Measurements from ENCODE around the gene SLC6A18.
"Not testable (repeated sequence)": the region's sequence is repeated elsewhere in the genome, so short reads cannot be mapped to it uniquely, and the experiment has no call there.

SLC6A18 gene

DNA sequence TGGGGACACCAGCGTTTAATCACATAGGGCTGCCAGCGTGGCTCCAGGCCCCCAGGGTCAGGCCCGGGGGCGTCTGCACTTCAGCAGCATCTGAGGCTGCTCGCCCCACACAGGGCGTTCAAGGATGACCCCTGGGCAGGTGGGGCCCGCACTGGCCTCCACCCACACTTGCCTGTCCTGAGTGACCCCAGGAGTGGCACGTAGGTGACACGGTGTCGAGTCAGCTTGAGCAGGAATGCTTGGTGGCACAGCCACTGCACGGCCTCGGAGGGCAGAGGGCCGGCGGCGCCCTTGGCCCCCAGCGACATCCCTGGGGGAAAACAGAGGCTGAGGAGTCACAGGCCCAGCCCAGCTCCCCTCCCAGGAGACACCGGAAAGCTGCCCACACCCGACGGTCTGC, 29.0 kb downstream of the SLC6A18 start:
- no peak for DNase-seq

DNA sequence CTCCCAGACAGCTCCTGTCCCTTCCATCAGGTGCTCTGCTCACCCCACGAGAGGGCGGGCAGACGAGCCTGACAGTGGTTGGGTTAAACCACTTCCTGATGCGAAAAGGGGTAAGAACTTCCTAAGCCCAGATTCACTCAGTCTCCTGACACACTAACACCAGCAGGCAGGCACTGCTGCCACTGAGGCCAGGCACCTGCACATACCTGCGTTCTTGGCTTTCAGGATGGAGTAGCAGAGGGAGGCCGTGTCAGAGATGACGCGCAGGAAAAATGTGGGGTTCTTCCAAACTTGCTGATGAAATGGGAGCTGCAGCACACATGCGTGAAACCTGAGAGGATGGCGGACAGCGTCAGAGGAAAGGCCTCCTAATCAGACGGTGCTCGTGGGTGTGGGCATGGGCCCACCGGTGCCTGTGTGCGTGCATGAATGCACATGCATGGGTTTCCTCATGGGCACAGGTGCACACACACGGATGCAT, 29.9 kb downstream of the SLC6A18 start:
- no peak for DNase-seq

DNA sequence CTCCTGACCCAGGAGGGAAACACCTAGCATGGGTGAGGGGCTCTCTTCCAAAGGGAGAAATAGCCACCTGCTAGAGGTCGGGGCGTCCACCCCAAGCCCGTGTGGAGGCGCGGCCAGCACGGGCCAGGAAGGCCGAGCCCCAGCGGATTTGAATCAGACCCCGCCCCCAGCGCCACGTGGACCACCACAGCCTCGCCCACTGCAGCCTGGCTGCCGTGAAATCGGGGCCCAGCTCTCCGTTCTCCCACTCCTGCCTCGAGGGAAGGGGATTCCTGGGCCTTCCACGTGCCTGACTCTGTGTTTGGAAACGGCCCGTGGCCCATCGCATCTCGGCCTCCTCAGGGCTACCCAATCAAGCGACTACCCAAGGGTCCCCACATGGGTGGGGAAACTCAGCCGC, 31.6 kb downstream of the SLC6A18 start:
- no peak for DNase-seq

DNA sequence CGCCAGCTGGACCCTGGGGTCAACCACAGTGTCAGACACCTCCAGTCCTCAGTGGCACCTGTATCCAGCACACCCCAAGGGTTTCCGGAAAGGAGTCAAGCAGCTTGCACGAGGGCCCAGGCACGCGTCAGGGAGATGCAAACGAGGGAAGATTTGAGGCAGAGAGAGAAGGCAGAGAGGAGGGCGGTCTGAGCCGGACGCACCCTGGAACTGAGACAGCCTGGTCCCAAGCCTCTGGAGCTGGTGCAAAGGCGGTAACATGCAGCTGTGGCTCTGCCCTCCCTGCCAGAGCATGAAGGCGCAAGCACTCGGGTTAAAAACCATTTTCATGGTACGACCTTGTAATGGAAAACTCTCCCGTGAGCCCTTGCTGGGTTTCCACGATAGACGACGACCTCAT, 32.2 kb downstream of the SLC6A18 start:
- no peak for DNase-seq

DNA sequence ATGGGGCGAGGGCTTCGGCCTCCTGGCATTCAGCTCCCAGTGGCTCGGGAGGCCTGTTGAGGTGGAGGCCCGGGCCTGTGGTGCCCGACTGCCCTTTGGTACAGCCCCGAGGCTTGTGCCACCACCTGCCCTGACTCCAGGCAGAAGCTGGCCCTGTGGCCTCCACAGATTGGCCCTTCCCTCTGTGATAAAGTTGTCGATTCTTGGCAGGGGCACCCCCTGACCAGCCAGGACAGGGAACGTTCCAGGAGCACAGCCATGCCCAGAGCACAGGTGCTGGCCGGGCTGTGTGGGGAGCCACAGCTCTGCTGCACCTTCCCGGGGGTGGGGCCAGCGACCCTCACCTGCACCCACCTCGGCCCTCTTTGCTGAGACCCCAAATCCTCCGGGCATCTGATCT, 32.7 kb downstream of the SLC6A18 start:
- DNase-seq: no peak

DNA sequence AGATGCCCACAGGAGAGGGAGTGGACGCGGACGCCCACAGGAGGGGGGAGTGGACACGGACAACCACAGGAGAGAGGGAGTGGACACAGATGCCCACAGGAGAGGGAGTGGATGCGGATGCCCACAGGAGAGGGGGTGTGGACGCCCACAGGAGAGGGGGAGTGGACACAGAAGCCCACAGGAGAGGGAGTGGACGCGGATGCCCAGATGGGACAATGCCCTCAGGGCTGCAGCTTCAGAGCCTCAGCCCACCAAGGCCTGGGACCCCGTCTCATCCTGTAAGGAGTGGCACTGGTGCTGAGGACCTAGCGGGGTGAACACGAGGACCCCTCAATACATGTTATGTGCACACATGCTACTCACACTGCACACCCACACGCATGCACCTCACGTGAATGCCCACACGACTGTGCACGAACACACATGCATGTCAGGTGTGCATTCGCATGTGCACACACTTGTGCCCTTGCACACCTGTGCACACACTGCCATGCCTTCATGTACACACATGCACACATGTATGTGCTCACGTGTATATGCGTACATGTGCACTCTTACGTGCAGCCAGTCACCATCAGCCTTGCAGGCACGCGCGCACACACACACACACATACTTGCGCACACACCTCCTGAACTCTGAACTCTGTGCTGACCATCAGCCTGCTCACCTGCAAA, 34.8 kb downstream of the SLC6A18 start:
- no peak for DNase-seq

DNA sequence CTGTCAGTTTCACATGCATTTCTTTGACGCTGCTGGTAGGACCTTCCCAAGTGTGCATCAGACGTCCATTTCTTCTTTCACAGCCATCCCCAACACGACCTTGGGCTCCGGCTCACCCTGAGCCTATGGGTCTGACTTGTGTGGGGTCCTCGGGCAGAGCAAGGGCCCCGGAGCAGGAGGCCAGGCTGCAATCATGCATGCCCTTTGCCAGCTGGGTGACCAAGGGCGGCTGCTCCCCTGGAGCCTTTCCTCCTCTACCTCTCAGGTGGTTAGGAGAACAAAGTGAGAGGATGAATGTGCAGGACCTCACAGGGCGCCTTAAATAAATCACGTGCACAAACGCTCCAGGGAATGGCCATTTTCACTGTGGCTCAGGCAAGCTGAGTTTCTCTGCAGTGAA, 36.5 kb downstream of the SLC6A18 start:
- DNase-seq: no peak

DNA sequence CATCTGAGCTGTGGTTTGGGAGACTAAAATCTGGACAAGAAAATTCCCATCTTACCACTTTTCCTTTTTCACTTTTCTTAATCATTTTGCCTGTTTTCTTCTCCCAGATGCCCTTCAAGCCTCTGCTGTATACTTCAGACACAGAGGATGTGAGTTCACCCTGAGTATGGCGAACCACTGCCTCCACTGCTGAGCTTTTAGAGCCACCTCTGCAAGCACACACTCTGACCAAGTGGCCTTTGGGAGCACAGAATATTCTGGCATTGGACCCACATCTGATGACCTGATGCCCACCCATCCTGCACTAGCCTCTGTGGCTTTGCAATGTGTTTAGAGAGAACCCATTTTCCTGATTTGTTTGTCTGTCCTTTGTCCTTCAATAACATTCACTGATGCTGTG, 37.2 kb downstream of the SLC6A18 start:
- DNase-seq: no peak

DNA sequence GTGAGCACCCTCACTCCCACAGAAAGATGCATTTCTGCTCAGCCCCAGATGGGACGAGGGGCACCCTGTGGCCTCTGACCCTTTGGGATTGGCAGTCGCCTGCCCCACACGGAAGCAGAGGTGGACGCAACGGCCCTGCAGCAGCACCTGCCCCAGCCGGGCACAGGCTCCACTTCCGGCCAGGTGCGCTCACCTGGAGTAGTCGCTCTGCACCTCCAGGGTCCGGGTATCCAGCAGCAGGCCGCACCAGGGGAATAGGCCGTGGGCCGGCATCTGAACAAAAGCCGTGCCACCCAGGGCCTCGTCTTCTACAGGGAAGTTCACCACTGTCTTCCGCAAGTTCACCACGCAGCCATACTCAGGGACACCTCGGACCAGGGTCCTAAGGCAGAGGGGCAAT, 39.0 kb downstream of the SLC6A18 start:
- no peak for DNase-seq

DNA sequence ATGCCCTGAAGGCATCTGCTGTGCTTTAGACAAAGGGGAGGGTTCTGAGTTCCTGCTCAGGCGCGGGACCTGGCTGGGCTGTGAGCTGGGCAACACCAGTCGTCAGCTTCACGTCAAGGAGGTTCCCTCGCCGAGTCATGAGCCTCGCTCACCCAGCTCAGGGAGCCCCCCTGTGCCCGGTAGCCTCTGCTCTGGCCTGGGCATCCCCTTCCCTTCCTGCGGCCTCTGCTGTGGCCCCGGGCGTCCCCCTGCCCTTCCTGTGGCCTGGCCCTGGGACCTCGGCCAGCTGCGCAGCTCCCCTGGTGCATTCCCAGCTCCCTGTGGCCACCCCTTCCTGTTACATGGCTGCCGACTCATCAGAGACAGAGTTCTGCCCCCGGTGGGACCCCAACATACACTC, 39.8 kb downstream of the SLC6A18 start:
- DNase-seq: no peak

DNA sequence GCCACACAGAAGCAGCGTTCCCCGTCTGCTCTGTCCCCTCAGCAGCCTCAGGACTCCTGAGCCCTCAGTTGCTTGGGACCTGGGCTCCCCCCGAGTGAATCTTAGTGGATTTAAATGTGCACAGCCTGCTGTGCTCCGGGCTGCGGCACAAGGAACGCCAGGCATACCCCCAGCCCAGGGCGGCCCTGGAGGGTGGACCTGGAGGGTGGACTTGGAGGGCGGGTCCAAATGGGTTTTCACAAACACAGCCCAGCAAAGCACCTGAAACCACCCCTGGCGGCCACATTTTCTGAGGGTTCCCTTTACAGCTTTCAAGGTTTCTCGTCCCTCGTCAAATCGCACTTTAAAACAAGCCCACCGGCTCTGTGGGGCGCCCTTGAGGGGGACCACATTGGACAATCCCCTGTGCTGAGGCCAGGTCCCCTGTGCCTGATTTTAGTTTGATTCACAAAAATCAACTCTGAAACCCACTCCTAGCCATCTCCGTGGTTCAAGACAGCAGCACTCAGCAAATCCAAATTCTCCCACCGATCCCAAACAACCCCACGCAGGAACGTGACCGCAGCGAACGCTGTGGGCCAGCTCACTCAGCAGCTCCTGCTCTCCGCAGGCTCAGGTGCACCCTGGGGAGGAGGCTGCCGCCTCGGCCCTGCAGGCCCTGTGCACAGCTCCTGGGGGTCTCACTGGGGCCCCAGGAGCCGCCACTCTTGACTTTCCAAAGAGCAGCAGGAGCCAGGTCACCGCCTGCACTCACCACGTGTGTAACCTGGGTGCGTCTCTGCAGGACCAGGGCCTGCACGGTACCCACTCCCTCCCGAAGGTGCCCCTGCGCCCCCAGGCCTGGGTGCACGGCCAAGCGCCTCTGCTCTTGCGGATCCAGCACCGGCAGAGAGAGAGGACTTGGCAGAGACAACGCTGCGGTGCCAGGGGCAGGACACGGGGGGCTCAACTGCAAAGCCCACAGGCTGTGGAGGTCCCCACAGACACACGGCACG, 40.6 kb downstream of the SLC6A18 start:
- DNase-seq: no peak

DNA sequence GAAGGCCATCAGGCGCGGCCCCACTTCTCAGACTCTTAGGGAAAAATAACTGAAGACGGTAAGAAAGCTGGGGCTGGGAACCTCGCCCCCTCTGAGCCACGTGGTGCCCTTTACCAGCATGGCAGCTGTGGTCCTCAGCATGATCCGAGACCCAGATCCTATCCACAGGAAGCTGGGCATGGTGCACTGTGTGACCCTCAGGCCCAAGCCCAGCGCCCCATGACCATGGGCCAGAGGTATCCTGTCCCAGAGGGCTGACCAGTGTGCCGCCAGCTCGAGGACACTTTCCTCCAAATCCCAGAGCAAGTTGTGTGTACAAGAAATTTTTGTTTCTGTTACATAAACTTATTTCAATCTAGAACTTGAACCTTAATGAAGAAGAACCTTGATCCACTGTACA, 41.6 kb downstream of the SLC6A18 start:
- DNase-seq: no peak

DNA sequence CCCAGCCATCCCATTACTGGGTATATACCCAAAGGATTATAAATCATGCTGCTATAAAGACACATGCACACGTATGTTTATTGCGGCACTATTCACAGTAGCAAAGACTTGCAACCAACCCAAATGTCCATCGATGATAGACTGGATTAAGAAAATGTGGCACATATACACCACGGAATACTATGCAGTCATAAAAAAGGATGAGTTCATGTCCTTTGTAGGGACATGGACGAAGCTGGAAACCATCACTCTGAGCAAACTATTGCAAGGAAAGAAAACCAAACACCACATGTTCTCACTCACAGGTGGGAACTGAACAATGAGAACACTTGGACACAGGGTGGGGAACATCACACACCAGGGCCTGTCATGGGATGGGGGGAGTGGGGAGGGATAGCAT, 42.3 kb downstream of the SLC6A18 start:
- not testable (repeated sequence) for DNase-seq

DNA sequence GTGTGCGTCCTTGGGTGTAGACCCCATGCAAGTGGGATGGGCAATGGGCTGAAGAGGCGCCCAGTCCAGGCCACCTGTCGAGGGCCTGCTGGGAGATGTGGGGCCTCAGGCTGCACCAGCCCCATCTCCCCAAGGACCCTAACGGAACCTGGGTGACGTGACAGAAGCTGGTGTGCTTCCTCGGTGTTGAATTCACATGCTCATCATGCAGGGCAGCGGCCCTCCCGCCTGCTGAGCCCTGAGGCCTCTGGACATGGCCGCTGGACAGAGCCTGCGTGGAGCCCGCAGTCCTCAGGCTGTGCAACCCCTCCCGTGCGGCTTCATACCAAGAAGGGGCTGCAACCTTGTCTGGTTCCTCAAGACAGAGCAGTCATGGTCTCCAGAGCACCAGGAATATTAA, 42.9 kb downstream of the SLC6A18 start:
- DNase-seq: no peak

DNA sequence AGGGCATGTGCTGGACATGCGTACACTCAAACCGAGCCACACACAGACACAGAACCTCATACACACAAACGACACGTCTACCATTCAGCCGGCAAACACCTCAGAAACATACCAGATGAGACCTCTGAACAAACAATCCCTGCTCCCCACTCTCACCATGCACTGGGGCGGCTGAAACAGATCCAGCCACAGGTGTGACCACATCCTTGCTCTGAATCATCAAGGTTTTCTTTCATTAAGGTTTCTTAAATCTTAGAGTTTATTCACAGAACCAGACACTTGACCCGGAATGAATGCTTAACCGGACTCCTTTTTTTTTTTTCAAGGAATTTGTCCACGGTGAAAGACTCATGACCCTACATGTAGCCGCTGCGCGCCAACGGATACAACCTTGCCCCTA, 43.5 kb downstream of the SLC6A18 start:
- DNase-seq: no peak

DNA sequence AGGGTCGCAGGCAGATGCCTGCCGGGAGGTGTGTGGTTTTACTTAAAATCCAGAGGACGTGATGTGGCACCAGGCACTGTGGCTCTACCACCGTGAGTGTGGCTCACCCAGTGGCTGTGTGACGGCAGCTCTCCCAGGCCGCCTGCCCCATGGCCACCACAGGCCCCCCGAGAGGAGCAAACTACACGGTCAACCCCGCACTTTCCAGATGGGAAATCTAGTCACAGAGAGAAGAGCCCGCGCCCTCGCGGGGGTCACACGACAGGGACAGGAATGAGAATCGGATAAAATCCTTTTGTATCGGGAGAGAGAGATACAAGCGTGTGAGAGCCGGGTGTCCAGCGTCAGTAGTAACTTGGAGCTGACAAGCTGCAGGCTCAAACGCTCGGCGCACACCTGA, 45.2 kb downstream of the SLC6A18 start:
- DNase-seq: no peak

DNA sequence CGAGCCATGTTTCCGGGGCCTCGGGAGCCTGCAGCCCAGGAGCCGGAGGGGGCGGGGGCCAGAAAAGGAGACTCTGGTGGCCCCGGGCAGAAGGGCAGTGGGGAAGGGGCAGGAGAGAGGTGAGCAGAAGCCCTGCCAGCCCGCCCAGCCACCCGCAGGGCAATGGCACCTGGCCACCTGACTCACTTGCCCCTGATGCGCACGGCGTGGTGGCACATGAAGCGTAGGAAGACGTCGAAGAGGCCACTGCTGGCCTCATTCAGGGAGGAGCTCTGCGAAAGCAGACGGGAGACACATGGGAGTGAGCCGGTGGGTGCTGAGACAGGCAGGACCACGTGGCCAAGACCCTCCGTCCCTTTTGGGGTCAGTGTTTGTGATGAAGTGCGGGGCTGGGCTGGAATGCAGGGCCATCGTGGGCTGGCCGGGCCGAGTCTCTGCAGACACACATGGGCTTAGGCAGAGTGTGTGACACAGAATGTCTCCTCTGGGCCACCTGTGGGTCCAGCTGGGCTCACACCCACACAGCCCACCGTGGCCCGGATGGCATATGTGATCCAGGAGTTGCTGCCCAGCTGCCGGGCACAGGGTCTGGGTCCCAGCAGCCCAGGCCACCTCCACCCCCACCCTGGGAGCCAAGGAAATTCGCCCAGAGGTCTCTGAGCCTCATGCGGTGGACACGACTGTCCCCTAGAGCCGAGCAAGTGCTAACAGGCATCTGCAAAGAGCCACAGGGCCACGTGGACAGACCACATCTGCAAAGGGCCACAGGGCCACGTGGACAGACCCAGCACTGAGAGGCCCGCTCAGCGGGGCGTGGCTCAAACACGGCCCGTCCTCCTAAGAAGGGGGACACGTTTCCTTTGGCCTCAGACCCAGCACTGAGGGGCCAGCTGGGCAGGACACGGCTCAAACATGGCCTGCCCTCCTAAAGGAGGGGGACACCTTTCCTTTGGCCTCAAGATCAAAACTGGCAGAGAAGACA, 46.0 kb downstream of the SLC6A18 start:
- DNase-seq: no peak

DNA sequence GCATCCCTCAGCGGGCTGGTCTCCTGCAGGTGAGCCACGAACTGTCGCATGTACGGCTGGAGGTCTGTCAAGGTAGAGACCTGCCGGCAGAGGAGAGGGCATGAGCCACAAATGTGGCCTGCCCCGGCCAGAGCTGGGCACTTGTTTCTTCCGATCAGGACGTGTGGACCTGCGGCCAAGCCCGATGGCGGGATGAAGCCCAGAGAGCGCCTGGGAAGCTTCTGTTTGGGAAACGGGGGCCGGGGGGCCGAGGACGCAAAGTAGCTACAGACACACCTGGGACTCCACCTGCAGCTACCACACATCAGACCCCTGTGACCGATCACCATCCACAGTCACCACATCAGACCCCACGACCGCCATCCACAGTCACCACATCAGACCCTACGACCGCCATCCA, 47.0 kb downstream of the SLC6A18 start:
- DNase-seq: no peak

DNA sequence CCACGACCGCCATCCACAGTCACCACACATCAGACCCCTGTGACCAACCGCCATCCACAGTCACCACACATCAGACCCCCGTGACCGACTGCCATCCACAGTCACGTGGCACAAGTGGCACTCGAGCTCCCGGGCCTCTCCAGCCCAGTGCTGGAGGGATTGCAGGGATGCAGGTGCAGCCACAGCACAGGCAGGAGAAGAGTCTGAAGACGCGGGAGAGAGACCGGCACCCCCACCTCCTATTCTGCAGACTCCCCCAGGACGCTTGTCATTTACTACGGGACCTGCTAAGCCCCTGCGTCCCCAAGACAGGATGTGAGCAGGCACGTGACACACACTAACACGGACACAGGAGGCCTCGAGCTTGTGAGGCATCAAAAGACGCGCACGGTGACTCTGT, 48.6 kb downstream of the SLC6A18 start:
- DNase-seq: no peak

DNA sequence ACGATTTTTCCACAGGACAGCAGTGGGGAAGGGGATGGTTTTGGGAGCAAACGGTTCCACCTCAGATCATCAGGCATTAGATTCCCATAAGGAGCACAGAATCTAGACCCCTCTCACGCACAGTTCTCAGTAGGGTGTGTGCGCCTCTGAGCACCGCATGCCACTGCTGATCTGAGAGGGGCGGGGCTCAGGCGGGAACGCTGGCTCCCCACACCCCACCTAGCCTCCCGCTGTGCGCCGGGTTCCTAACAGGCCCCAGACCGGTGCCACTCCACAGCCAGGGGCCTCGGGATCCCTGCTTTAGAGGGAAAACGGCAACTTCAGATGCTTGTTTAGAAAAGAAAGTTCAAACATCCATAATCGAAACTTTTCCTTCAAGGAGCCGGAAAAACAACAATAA, 49.3 kb downstream of the SLC6A18 start:
- DNase-seq: no peak

DNA sequence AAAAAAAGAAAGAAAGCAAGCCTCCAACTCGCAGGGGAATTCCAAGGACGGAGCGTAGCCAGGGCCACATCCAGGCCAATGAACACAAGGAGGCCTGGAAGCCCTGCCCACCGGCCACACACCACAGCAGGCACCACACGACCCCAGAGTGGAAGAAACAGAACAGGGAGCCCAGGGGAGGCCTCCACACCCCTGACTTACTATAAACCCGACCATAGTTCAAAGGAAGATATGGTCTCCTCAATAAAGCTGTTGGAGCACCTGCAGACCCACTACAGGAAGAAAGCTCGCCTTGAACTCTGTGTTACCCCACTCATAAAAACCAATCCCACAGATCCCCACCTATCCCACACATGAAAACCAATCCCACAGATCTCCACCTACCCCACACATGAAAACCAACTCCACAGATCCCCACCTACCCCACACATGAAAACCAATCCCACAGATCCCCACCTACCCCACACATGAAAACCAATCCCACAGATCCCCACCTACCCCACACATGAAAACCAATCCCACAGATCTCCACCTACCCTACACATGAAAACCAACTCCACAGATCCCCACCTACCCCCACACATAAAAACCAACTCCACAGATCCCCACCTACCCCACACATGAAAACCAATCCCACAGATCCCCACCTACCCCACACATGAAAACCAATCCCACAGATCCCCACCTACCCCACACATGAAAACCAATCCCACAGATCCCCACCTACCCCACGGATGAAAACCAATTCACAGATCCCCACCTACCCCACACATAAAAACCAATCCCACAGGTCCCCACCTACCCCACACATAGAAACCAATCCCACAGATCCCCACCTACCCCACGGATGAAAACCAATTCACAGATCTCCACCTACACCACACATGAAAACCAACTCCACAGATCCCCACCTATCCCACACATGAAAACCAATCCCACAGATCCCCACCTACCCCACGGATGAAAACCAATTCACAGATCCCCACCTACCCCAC, 50.5 kb downstream of the SLC6A18 start:
- DNase-seq: not testable (repeated sequence)

All from right kidney (tissue), 1 donor.